Measurements from ENCODE around the gene TEX11. TPM values are rescaled to one million over a fixed set of nuclear protein-coding genes. Genes with fewer than 3 reads are reported as not detected.
"Not testable (repeated sequence)": the region's sequence is repeated elsewhere in the genome, so short reads cannot be mapped to it uniquely, and the experiment has no call there.

Gene TEX11
- total RNA-seq (2014; rRNA removed; shearing (Covaris generic); ENCODE audit: low replicate concordance) = not detected in 2 replicates

DNA sequence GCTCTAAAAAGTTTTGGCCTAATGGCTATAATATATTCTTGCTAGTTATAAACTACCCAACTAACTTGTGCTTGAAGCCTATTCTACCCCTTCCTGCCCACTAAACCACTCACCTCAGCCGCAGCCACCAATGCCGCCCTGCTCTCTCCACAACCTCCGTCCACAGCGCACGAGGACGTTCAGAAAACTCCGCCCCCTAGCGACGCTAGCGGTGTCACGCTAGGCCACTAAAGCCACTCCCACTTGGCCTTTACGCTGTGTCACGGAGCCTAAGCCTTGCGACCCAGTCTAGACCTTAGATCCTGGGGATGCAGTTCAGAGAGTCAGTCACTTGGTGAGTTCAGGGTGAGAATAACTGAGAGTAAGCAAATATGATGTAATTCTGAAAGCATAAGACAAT is at the start of gene TEX11:
TSS of gene TEX11 (minus strand) at position 171 of the 400 bp plus-strand sequence. CDS start 922 bp downstream, outside the sequence.
- DNase-seq (ENCODE audit: low read depth) = no peak
- in situ Hi-C loops (cut with HindIII; ENCODE audit: low pct_unique_long_range_greater_than_20kb, low sequenced_read_pairs) = no loop called here

DNA sequence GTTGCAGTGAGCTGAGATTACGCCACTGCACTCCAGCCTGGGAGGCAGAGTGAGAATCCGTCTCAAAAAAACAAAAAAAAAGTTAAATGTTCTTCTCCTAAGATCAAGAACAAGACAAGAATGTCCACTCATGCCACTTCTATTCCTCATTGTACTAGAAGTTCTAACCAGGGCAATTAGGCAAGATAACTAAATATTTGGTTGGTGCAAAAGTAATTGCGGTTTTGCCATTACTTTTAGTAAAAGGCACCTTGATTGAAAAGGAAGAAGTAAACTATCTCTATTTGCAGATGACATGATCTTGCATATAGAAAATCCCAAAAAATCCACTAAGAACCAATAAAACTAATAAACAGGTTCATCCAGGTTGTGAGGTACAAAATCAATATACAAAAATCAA is 46.4 kb upstream of the TEX11 start:
- no peak for DNase-seq (ENCODE audit: low read depth)
- in situ Hi-C loops (cut with HindIII; ENCODE audit: low pct_unique_long_range_greater_than_20kb, low sequenced_read_pairs) = no loop called here

DNA sequence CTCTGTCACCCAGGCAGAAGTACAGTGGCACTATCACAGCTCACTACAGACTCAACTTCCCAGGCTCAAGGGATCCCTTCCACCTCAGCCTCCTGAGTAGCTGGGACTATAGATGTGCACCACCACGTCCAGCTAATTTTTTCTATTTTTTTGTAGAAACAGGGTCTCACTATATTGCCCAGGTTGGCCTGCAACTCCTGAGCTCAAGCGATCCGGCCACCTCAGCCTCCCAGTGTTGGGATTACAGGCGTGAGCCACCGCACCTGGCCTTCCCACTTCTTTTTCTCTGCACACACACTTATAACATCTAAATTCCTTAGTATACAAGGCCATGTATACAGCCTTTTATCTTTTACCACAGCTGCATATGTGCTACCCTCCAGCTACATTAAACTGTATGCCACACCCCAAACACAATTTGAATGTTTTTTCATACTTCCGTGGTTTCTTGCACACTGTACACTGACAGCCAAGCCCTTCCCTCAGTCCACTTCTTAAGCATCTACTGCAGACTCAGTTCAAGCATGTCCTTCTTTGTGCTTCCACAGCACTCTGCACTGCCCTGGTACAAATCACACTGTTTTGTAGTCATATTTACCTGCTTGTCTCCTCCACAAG is 15.9 kb upstream of the TEX11 start:
- no peak for DNase-seq (ENCODE audit: low read depth)
- in situ Hi-C loops (cut with HindIII; ENCODE audit: low pct_unique_long_range_greater_than_20kb, low sequenced_read_pairs) = no loop called here

DNA sequence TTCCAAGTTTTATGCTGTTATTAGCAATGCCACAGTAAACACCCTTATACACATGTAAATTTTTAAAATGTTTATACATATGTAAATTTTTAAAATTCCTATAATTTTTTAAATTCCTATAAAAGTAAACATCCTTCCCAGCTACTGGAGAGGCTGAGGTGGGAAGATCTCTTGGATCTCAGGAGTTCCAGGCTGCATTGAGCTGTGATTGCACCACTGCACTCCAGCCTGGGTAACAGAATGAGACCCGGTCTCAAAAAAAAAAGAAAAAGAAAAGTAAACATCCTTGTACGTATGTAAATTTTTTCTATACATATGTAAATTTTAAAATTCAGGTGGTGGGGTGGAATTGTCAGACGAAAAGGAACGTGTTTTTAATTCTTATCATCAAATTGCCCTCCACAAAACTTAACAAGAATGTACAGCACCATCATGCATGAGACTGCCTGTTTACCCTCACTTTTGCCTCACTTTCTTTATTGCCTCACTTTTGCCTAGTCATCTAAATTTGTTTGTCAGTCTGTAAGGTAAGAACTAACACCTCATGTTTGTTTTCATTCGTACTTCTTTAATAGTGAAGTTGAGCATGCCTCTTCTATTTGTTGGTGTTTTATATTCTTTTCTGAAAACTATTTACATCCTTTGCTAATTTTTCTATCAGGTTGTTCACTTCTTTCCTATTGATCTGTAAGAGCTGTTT is 14.4 kb upstream of the TEX11 start:
- in situ Hi-C loops (cut with HindIII; ENCODE audit: low pct_unique_long_range_greater_than_20kb, low sequenced_read_pairs) = no loop called here

DNA sequence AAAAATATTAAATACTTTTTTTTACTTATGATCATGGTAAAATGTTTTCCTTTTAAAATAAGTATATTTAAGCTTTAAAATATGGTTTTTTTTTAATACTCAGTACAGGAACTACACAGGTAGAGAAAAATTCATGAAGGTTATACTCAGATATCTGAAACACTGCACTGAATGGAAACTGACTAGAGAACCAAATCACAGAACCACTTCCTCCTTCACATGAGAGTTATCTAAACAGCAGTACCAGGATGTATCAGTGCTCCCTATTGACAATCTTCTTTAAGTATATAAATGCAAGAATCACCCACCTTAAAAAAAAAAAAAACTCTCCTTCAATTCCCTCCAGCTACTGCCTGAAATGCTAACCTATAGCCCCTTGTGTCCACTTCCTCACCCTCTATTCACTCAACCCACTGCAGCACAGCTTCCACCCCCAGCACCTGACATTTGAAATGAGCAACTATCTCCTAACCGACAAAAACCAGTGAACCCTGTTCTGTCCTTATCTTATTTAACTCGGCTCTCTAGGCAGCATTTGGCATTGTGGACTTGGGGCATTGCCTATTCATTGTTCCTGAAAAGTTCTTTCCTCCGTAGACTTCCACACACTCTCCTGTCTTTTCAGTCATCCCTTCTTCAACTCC is 13.3 kb upstream of the TEX11 start:
- DNase-seq (ENCODE audit: low read depth) = no peak
- in situ Hi-C loops (cut with HindIII; ENCODE audit: low pct_unique_long_range_greater_than_20kb, low sequenced_read_pairs) = no loop called here

More for the DNA sequence above, 14.4 kb upstream of the TEX11 start:
- no peak for DNase-seq (ENCODE audit: low read depth)

DNA sequence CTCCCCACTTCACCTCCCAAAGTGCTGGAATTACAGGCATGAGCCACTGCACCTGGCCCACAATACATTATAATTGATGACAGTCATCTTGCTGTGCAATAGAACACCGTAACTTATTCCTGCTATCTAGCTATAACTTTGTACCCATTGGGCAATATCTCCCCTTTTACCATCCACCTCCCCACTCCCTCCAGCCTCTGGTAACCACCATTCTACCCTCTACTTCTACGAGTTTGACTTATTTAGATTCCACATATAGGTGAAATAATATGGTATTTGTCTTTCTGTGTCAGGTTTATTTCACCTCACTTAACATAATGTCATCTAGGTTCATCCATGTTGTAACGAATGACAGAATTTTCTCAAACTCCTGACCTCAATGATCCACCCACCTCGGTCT is 8.2 kb upstream of the TEX11 start:
- no peak for DNase-seq (ENCODE audit: low read depth)
- in situ Hi-C loops (cut with HindIII; ENCODE audit: low pct_unique_long_range_greater_than_20kb, low sequenced_read_pairs) = no loop called here

DNA sequence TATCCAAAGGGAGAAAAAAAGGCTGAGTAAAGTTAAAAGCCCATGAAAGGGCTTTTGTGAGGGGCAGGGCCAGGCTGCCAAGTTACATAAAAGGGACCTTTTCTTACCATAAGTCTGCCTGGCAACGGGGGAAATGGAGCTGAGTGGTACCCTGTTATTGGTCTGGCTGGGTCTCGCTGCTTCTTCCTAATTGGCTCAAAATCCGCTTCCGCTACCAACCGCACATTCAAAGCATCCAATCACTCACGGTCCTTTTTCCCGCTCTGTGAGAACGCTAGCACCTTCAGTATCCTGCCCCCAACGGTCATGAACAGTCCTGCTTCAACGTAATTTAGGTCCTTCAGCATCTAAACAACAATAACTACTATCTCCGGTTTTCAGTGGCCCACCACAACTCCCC is 611 bp downstream of the TEX11 start:
- DNase-seq (ENCODE audit: low read depth) = no peak
- in situ Hi-C loops (cut with HindIII; ENCODE audit: low pct_unique_long_range_greater_than_20kb, low sequenced_read_pairs) = no loop called here

DNA sequence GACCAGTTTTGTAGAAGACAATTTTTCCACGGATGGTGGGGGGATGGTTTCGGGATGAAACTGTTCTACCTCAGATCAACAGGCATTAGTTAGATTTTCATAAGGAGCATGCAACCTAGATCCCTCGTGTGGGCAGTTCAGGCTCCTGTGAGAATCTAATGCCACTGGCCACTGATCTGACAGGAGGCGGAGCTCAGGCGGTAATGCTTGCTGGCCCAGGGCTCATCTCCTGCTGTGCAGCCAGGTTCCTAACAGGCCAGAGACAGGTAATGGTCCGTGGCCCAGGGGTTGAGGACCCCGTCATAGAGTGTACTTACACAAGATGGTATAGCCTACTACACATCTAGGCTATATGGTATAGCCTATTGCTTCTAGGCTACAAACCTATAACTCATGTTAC is 7.0 kb downstream of the TEX11 start:
- no peak for DNase-seq (ENCODE audit: low read depth)
- in situ Hi-C loops (cut with HindIII; ENCODE audit: low pct_unique_long_range_greater_than_20kb, low sequenced_read_pairs) = no loop called here

DNA sequence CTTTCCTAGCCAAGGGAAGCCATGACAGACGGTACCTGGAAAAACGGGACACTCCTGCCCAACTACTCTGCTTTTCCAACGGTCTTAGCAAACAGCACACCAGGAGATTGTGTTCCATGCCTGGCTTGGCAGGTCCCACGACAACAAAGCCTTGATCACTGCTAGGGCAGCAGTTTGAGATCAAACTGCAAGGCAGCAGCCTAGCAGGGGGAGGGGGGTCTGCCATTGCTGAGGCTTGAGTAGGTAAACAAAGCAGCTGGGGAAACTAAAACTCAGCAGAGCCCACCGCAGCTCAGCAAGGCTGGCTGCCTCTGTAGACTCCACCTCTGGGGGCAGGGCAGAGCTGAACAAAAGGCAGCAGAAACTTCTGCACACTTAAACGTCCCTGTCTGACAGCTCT is 18.1 kb downstream of the TEX11 start:
- DNase-seq (ENCODE audit: low read depth); in situ Hi-C loops (cut with HindIII; ENCODE audit: low pct_unique_long_range_greater_than_20kb, low sequenced_read_pairs): not testable (repeated sequence)

DNA sequence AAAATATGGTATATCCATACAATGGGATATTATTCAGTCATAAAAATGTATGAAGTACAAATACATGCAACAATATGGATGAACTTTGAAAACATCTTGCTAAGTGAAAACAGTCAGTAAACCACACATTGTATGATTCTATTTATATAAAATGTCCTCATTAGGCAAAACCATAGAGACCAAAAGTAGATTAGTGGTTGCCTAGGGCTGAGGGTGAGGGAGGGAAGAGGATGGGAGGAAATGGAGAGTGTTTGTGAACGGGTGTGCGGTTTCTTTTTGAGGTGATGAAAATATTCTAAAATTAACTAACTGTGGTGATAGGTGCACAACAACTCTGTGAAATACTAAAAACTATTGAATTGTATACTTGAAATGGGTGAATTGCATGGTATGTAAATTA is 29.6 kb downstream of the TEX11 start:
- no peak for DNase-seq (ENCODE audit: low read depth)

DNA sequence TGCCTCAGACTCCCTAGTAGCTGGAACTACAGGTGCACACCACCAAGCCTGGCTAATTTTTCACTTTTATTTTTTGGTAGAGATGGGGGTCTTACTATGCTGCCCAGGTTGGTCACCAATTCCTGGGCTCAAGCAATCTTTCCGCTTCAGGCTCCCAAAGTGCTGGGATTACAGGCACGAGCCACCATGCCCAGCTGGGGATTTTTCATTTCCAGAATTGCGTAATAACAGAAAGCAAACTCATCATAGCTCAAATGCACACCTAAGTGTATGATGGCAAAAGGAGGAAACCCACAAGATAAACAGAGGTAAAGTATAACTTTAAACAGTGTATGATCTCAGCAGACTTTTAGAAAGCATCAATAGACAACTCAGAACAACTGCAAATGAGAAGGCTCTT is 56.2 kb downstream of the TEX11 start:
- no peak for DNase-seq (ENCODE audit: low read depth)
- in situ Hi-C loops (cut with HindIII; ENCODE audit: low pct_unique_long_range_greater_than_20kb, low sequenced_read_pairs) = no loop called here

More for the DNA sequence above, 29.6 kb downstream of the TEX11 start:
- in situ Hi-C loops (cut with HindIII; ENCODE audit: low pct_unique_long_range_greater_than_20kb, low sequenced_read_pairs) = no loop called here

DNA sequence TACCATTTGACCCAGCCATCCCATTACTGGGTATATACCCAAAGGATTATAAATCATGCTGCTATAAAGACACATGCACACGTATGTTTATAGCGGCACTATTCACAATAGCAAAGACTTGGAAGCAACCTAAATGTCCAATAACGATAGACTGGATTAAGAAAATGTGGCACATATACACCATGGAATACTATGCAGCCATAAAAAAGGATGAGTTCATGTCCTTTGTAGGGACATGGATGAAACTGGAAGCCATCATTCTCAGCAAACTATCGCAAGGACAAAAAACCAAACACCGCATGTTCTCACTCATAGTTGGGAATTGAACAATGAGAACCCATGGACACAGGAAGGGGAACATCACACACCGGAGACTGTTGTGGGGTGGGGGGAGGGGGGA is 64.4 kb downstream of the TEX11 start:
- in situ Hi-C loops (cut with HindIII; ENCODE audit: low pct_unique_long_range_greater_than_20kb, low sequenced_read_pairs) = not testable (repeated sequence)

DNA sequence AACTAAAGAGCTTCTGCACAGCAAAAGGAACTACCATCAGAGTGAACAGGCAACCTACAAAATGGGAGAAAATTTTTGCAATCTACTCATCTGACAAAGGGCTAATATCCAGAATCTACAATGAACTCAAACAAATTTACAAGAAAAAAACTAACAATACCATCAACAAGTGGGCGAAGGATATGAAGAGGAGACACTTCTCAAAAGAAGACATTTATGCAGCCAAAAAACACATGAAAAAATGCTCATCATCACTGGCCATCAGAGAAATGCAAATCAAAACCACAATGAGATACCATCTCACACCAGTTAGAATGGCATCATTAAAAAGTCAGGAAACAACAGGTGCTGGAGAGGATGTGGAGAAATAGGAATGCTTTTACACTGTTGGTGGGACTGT is 64.9 kb downstream of the TEX11 start:
- in situ Hi-C loops (cut with HindIII; ENCODE audit: low pct_unique_long_range_greater_than_20kb, low sequenced_read_pairs); DNase-seq (ENCODE audit: low read depth): not testable (repeated sequence)

More for the DNA sequence above, 64.4 kb downstream of the TEX11 start:
- DNase-seq (ENCODE audit: low read depth) = not testable (repeated sequence)

DNA sequence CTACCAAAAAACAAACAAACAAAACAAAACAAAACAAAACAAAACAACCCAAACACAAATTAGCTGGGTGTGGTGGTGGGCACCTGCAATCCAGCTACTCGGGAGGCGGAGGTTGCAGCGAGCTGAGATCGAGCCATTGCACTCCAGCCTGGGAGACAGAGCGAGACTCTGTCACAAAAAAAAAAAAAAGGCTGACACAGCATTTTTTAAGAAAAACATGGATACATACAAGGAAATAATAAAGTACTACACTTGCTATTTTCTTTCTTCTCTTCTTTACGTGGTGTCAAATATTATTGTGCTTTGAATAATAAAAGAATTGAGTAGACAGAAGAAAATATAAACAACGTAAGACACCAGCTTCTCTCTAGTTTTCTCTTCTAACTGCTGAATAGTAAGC is 73.9 kb downstream of the TEX11 start:
- no peak for DNase-seq (ENCODE audit: low read depth)
- in situ Hi-C loops (cut with HindIII; ENCODE audit: low pct_unique_long_range_greater_than_20kb, low sequenced_read_pairs) = no loop called here

DNA sequence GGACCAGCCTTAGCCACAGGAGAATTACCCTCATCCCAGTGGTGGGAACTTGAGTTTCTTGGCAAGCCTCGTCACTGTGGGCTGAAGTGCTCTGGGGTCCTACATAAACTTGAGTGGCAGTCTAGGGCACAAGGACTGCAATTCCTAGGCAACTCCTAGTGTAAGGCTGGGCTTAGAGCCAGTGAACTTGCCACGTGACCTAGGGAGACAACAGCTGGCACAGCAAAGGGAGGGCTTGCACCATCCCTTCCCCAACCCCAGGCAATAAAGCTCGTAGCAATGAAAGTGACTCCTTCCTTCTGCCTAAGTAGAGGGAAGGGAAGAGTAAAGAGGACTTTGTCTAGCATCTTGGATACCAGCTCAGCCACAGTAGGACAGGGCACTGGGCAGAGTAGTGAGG is 81.8 kb downstream of the TEX11 start:
- in situ Hi-C loops (cut with HindIII; ENCODE audit: low pct_unique_long_range_greater_than_20kb, low sequenced_read_pairs) = no loop called here

DNA sequence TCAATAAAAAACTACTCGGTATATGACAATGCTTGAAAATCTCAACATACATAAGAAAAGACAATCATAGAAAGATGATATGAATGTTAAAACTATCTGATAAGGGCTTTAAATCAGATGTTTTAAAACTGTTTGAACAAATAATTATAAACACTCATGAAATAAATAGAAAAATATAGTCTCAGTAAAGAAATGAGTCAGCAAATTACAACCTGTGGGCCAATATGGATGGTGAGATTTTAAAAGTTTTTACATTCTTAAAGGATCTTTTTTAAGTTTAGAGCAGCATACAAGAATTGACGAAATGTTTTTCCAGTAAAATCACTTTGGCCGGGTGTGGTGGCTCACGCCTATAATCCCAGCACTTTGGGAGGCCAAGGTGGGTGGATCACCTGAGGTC is 83.1 kb downstream of the TEX11 start:
- no peak for DNase-seq (ENCODE audit: low read depth)
- in situ Hi-C loops (cut with HindIII; ENCODE audit: low pct_unique_long_range_greater_than_20kb, low sequenced_read_pairs) = no loop called here

More for the DNA sequence above, 81.8 kb downstream of the TEX11 start:
- no peak for DNase-seq (ENCODE audit: low read depth)

DNA sequence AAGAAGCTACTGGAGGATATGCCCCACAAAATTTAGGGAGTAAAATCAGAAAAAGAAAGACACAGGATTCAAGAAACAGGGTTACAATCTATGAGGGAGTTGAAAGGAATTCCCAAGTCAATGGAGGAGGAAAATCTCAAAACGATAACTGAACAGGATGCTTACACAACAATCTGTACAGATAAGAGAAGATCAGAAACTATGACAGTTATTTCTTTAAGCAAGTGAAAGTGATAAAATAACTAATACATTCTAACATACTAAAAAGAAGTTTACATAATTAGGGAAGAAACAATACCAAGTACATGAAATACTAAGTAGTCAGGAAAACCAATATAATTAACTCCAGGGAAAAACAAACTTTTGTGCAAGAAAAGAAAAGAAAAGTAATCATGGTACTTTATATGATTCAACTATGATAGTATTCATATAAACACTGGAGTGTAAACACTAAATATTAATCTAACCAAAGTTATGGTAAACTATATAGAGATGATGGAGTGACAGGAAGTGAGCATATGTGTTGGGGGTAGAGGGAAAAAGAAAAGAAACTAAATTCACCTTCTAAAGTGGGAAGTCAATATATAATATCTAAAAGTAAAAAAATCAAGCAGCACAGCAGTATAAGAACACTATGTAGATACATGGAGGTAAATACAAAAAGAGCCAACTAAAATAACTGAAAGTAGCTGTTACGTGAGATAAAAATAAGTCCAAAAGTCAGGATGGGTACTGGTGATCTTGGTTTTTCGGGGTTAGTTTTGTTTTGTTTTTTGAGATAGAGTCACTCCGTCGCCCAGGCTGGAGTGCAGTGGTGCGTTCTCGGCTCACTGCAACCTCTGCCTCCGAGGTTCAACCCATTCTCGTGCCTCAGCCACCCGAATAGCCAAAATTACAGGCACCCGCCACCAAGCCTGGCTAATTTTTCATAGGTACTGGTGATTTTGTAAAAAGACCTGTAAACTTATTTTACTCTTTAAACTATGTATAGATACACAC is 99.3 kb downstream of the TEX11 start:
- in situ Hi-C loops (cut with HindIII; ENCODE audit: low pct_unique_long_range_greater_than_20kb, low sequenced_read_pairs) = no loop called here
- no peak for DNase-seq (ENCODE audit: low read depth)

DNA sequence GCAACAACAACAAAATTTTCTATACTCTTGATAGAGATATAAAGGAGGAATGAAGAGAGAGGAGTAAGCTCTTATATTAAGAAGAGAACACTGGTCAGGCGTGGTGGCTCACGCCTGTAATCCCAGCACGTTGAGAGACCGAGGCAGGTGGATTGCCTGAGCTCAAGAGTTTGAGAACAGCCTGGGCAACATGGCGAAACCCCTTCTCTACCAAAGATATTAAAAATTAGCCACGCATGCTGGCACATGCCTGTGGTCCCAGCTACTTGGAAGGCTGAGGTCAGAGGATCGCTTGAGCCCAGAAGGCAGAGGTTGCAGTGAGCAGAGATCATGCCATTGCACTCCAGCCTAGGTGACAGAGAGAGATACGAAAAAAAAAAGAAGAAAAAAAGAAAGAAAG is 102.4 kb downstream of the TEX11 start:
- in situ Hi-C loops (cut with HindIII; ENCODE audit: low pct_unique_long_range_greater_than_20kb, low sequenced_read_pairs) = no loop called here
- DNase-seq (ENCODE audit: low read depth) = no peak
